ENCODE measurements around the gene MACO1. TPM values are rescaled to one million over a fixed set of nuclear protein-coding genes. Genes with fewer than 3 reads are reported as not detected.
"Not testable (repeated sequence)": the region's sequence is repeated elsewhere in the genome, so short reads cannot be mapped to it uniquely, and the experiment has no call there.

The MACO1 gene
- total RNA-seq, 1 experiment from 2014 or later, result 22.9 TPM

- intact Hi-C loops (cut with micrococcal nuclease; ENCODE audit: unreplicated experiment); H3K4me1 ChIP-seq (ENCODE audit: insufficient read depth, low read length, poor library complexity, severe bottlenecking); H3K4me3 ChIP-seq (ENCODE audit: low read depth, low read length, poor library complexity, severe bottlenecking); H3K36me3 ChIP-seq (ENCODE audit: insufficient read depth, low read length, poor library complexity, severe bottlenecking); H3K27me3 ChIP-seq (replicated peaks; ENCODE audit: insufficient read depth, low read depth, low read length, poor library complexity); DNase-seq (ENCODE audit: low spot score); BruUV-seq (replicated peaks); H3K27ac ChIP-seq (ENCODE audit: low read depth, low read length, poor library complexity, severe bottlenecking); H3K9me3 ChIP-seq (ENCODE audit: low read depth, low read length, poor library complexity, severe bottlenecking); CTCF ChIA-PET; POLR2A ChIA-PET (ENCODE audit: low non-redundant PET): not testable (repeated sequence)
- TF ChIP-seq CTCF (conservative IDR thresholded peaks at IDR 0.05; ENCODE audit: low read depth, low read length), result 0 out of 2 replicates have a peak, but pooled peaks have one; percentile 29
Measured at GRCh38 chr1:25402947-25403803, 27.5 kb upstream of the MACO1 start.

- H3K9me3 ChIP-seq (ENCODE audit: low read depth, low read length, poor library complexity, severe bottlenecking); H3K4me3 ChIP-seq (ENCODE audit: low read depth, low read length, poor library complexity, severe bottlenecking); H3K27ac ChIP-seq (ENCODE audit: low read depth, low read length, poor library complexity, severe bottlenecking); H3K4me1 ChIP-seq (ENCODE audit: insufficient read depth, low read length, poor library complexity, severe bottlenecking); BruUV-seq (replicated peaks); DNase-seq (ENCODE audit: low spot score); intact Hi-C loops (cut with micrococcal nuclease; ENCODE audit: unreplicated experiment); POLR2A ChIA-PET (ENCODE audit: low non-redundant PET); CTCF ChIA-PET; H3K36me3 ChIP-seq (ENCODE audit: insufficient read depth, low read length, poor library complexity, severe bottlenecking); H3K27me3 ChIP-seq (replicated peaks; ENCODE audit: insufficient read depth, low read depth, low read length, poor library complexity): not testable (repeated sequence)
Measured at GRCh38 chr1:25405731-25406305, 24.9 kb upstream of the MACO1 start.

DNA sequence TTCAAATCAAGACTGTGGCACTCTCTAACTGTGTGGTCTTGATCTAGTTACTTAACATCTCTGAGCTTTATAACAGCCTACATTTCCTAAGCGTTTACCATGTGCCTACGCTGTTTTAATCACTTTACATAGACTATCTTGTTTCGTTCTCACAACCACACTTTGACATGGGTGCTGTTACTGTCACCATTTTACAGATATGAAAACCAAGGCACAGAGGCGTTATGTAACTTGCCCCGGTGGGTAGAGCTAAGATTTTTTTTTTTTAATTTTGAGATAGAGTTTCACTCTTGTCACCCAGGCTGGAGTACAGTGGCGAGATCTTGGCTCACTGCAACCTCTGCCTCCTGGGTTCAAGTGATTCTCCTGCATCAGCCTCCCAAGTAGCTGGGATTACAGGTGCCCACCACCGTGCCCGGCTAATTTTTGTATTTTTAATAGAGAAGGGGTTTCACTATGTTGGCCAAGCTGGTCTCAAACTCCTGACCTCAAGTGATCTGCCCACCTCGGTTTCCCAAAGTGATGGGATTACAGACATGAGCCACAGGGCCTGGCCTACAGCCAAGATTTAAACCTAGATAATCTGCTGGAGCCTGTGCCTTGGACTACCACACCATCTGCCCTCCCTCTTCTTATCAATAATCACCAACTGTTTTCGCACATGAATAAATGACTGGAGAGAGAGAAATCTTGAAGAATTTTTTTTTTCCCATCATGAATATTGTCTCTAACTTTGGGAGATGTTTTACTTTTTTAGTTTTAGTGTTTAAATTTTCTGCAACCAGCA, 20.9 kb upstream of the MACO1 start:
- BruUV-seq (replicated peaks); H3K4me1 ChIP-seq (ENCODE audit: insufficient read depth, low read length, poor library complexity, severe bottlenecking); DNase-seq (ENCODE audit: low spot score); H3K27ac ChIP-seq (ENCODE audit: low read depth, low read length, poor library complexity, severe bottlenecking); intact Hi-C loops (cut with micrococcal nuclease; ENCODE audit: unreplicated experiment); H3K27me3 ChIP-seq (replicated peaks; ENCODE audit: insufficient read depth, low read depth, low read length, poor library complexity); CTCF ChIA-PET; POLR2A ChIA-PET (ENCODE audit: low non-redundant PET); H3K36me3 ChIP-seq (ENCODE audit: insufficient read depth, low read length, poor library complexity, severe bottlenecking); H3K9me3 ChIP-seq (ENCODE audit: low read depth, low read length, poor library complexity, severe bottlenecking); H3K4me3 ChIP-seq (ENCODE audit: low read depth, low read length, poor library complexity, severe bottlenecking): not testable (repeated sequence)

DNA sequence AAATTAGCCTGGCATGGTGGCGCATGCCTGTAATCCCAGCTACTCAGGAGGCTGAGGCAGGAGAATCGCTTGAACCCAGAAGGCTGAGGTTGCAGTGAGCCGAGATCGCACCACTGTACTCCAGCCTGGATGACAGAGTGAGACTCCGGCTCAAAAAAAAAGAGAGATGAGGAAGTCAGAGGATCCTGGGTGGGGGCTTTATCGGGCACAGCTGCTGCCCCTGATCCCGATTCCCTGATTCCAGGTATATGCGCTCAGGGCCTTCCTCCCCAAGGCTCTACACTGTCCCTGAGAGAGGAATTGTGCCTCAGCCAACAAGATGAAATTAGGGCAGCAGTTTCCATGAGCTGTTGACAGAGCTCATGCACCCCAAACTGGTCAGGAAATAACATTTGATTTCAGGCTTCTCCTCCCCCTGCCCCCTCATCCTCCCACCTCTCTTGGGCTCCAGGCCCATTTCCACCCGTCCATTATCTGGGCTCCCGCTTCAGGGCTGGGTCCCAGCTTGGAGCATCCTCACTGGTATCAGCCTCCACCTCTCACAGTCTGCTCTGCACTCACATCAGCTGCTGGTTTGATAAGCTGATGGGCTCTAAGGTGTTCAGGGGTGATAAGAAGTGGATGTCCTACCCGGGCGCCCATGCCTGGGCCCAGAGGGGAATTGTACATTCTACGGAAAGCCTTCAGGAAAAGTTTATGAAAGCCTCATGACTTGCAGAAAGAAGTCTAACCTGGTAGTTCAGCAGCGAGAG, 17.6 kb upstream of the MACO1 start:
- DNase-seq (ENCODE audit: low spot score); H3K4me3 ChIP-seq (ENCODE audit: low read depth, low read length, poor library complexity, severe bottlenecking); H3K9me3 ChIP-seq (ENCODE audit: low read depth, low read length, poor library complexity, severe bottlenecking); H3K4me1 ChIP-seq (ENCODE audit: insufficient read depth, low read length, poor library complexity, severe bottlenecking); intact Hi-C loops (cut with micrococcal nuclease; ENCODE audit: unreplicated experiment); H3K36me3 ChIP-seq (ENCODE audit: insufficient read depth, low read length, poor library complexity, severe bottlenecking); CTCF ChIA-PET; BruUV-seq (replicated peaks); POLR2A ChIA-PET (ENCODE audit: low non-redundant PET); H3K27ac ChIP-seq (ENCODE audit: low read depth, low read length, poor library complexity, severe bottlenecking); H3K27me3 ChIP-seq (replicated peaks; ENCODE audit: insufficient read depth, low read depth, low read length, poor library complexity): not testable (repeated sequence)

GRCh38 chr1:25414157-25414556, 16.5 kb upstream of the MACO1 start:
- BruUV-seq (replicated peaks); CTCF ChIA-PET; POLR2A ChIA-PET (ENCODE audit: low non-redundant PET): not testable (repeated sequence)

GRCh38 chr1:25414578-25414977, 16.1 kb upstream of the MACO1 start:
- H3K36me3 ChIP-seq (ENCODE audit: insufficient read depth, low read length, poor library complexity, severe bottlenecking); H3K27me3 ChIP-seq (replicated peaks; ENCODE audit: insufficient read depth, low read depth, low read length, poor library complexity); H3K4me3 ChIP-seq (ENCODE audit: low read depth, low read length, poor library complexity, severe bottlenecking); POLR2A ChIA-PET (ENCODE audit: low non-redundant PET); DNase-seq (ENCODE audit: low spot score); H3K27ac ChIP-seq (ENCODE audit: low read depth, low read length, poor library complexity, severe bottlenecking); H3K4me1 ChIP-seq (ENCODE audit: insufficient read depth, low read length, poor library complexity, severe bottlenecking); intact Hi-C loops (cut with micrococcal nuclease; ENCODE audit: unreplicated experiment); BruUV-seq (replicated peaks); CTCF ChIA-PET; H3K9me3 ChIP-seq (ENCODE audit: low read depth, low read length, poor library complexity, severe bottlenecking): not testable (repeated sequence)

More at GRCh38 chr1:25414157-25414556, 16.5 kb upstream of the MACO1 start:
- H3K27me3 ChIP-seq (replicated peaks; ENCODE audit: insufficient read depth, low read depth, low read length, poor library complexity); H3K4me3 ChIP-seq (ENCODE audit: low read depth, low read length, poor library complexity, severe bottlenecking); H3K4me1 ChIP-seq (ENCODE audit: insufficient read depth, low read length, poor library complexity, severe bottlenecking); intact Hi-C loops (cut with micrococcal nuclease; ENCODE audit: unreplicated experiment); H3K27ac ChIP-seq (ENCODE audit: low read depth, low read length, poor library complexity, severe bottlenecking); H3K36me3 ChIP-seq (ENCODE audit: insufficient read depth, low read length, poor library complexity, severe bottlenecking); H3K9me3 ChIP-seq (ENCODE audit: low read depth, low read length, poor library complexity, severe bottlenecking); DNase-seq (ENCODE audit: low spot score): not testable (repeated sequence)
